ENCODE results near the gene RPL34. TPM values are rescaled to one million over a fixed set of nuclear protein-coding genes. Genes with fewer than 3 reads are reported as not detected.

The RPL34 gene
- total RNA-seq, 2 donors from 2014 or later = 413 to 442 TPM

GRCh38 chr4:108612365-108612764 is 8.0 kb upstream of the RPL34 start:
- TF ChIP-seq CTCF (IDR thresholded peaks at IDR 0.05) = no peak
- Histone ChIP-seq H3K4me1 (ENCODE audit: control insufficient read depth in 1 of 2, low read depth in 2 of 2) (no peaks in the 10 kb centered on the region), H3K27me3 (replicated peaks; ENCODE audit: insufficient read depth) (no peaks in the 10 kb centered on the region), H3K4me3 (no peak overlapping the region), H3K27ac (no peak overlapping the region), H3K9me3 (no peaks in the 10 kb centered on the region), H3K36me3 (no peaks in the 10 kb centered on the region)
- ATAC-seq (ENCODE audit: insufficient number of reproducible peaks, low FRiP score, low read depth) = no peak
- no peak for DNase-seq (ENCODE audit: low spot score)

GRCh38 chr4:108619372-108620100 is 840 bp upstream of the RPL34 start:
- ATAC-seq (ENCODE audit: insufficient number of reproducible peaks, low FRiP score, low read depth) (peak; percentile 19), DNase-seq (ENCODE audit: low spot score) (no peak)
- peaks cover 20% of the 10 kb centered on the region for H3K36me3 ChIP-seq
- H3K27ac ChIP-seq = peak overlapping the region in 1 of 2 donors; percentile 79
- peaks cover 8 to 18% of the 10 kb centered on the region in 2 donors for H3K4me1 ChIP-seq (ENCODE audit: control insufficient read depth in 1 of 2, low read depth in 2 of 2)
- no peaks in the 10 kb centered on the region for H3K27me3 ChIP-seq (replicated peaks; ENCODE audit: insufficient read depth)
- TF ChIP-seq CTCF (IDR thresholded peaks at IDR 0.05) = no peak
- H3K9me3 ChIP-seq = no peaks in the 10 kb centered on the region
- peak overlapping the region; percentile 80 for H3K4me3 ChIP-seq

GRCh38 chr4:108620933-108621905 is 843 bp downstream of the RPL34 start:
- TF ChIP-seq CTCF (IDR thresholded peaks at IDR 0.05) = no peak
- Histone ChIP-seq H3K27me3 (replicated peaks; ENCODE audit: insufficient read depth) (no peaks in the 10 kb centered on the region), H3K9me3 (no peaks in the 10 kb centered on the region), H3K4me3 (peak overlapping the region; percentile 80), H3K4me1 (ENCODE audit: control insufficient read depth in 1 of 2, low read depth in 2 of 2) (peaks cover 8 to 18% of the 10 kb centered on the region in 2 donors), H3K27ac (peak overlapping the region; percentile 59 to 79), H3K36me3 (peaks cover 31% of the 10 kb centered on the region)
- no peak for DNase-seq (ENCODE audit: low spot score)
- no peak for ATAC-seq (ENCODE audit: insufficient number of reproducible peaks, low FRiP score, low read depth)

- Histone ChIP-seq H3K36me3 (peaks cover 39% of the 10 kb centered on the region), H3K9me3 (no peaks in the 10 kb centered on the region), H3K27me3 (replicated peaks; ENCODE audit: insufficient read depth) (no peaks in the 10 kb centered on the region), H3K4me1 (ENCODE audit: control insufficient read depth in 1 of 2, low read depth in 2 of 2) (peaks cover 8 to 18% of the 10 kb centered on the region in 2 donors), H3K4me3 (no peak overlapping the region), H3K27ac (no peak overlapping the region)
- DNase-seq (ENCODE audit: low spot score) (no peak), ATAC-seq (ENCODE audit: insufficient number of reproducible peaks, low FRiP score, low read depth) (no peak)
- TF ChIP-seq CTCF (IDR thresholded peaks at IDR 0.05) = no peak
Measured at GRCh38 chr4:108622022-108622421, 1.6 kb downstream of the RPL34 start.

GRCh38 chr4:108622828-108623227 is 2.5 kb downstream of the RPL34 start:
- Histone ChIP-seq H3K36me3 (peaks cover 41% of the 10 kb centered on the region), H3K9me3 (no peaks in the 10 kb centered on the region), H3K27me3 (replicated peaks; ENCODE audit: insufficient read depth) (no peaks in the 10 kb centered on the region), H3K4me1 (ENCODE audit: control insufficient read depth in 1 of 2, low read depth in 2 of 2) (peaks cover 8 to 18% of the 10 kb centered on the region in 2 donors), H3K4me3 (no peak overlapping the region), H3K27ac (no peak overlapping the region)
- DNase-seq (ENCODE audit: low spot score) (no peak), ATAC-seq (ENCODE audit: insufficient number of reproducible peaks, low FRiP score, low read depth) (no peak)
- TF ChIP-seq CTCF (IDR thresholded peaks at IDR 0.05) = no peak
